Activated naive CD4-positive, alpha-beta T cell treated with Interleukin-2 at 50 U/mL for 16 hours (primary cell): Measurements from ENCODE around the gene HRH4.

Experiments
- DNase-seq: peaks from one replicate; pipeline ENCODE4 v3.0.0-alpha.2; 2020

The HRH4 gene

DNA sequence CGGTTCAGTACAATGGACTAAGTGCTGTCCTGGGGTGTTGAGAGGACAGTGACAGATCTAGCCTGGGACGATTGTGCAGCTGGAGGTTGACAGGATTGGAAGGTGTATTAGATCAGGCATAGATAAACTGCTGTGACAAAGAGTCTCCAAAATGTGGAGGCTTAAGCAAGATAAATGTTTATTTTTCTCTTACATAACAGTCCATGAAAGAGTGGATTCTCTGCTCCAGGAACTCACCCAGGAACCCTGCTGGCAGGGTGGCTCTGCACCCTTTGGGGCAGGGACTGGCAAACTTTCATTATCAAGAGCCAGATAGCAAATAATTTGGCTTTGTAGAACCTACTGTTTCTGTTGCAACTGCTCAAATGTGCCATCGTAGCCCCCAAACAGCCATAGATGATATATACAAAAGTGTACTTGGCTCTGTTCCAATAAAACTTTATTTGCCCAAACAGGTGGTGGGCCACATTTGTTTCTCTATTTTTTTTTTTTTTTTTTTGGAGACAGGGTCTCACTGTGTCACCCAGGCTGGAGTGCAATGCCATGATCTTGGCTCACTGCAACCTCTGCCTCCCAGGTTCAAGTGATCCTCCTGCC is 9.7 kb downstream of the HRH4 start:
- DNase-seq: no peak

DNA sequence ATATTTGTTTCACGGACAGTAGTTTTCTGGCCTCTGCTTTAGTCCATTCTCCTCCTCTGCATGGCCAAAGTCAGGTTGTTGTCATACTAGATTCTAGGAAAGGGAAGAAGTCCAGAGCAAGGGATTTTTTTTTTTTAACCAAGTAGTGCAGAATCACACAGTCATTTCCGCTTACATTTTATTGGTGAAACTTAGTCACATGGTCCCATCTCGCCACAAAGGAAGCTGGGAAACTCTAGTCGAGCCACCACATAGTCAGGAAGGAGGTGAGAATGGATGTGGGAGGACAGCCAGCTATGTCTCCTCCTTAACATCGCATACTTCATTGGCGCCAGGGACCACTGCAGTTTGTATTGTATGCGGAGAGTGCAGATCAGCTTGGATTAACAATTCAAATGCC is 10.4 kb downstream of the HRH4 start:
- no peak for DNase-seq

DNA sequence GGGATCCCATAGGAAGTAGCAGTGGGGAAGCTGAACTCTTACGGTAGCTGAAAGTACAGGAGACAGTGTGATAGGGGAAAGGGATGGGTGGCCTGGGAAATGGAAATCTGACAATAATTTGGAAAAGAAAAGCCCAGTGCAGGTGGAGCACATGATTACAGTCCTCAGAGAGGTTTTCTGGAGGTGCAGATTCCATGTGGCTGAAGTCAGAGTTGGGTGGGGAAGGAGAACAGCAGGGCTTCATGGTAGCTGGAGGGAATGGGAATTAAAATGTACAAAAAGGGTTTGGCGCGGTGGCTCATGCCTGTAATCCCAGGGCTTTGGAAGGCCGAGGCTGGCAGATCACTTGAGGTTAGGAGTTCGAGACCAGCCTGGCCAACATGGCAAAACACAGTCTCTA is 12.2 kb downstream of the HRH4 start:
- DNase-seq: no peak

DNA sequence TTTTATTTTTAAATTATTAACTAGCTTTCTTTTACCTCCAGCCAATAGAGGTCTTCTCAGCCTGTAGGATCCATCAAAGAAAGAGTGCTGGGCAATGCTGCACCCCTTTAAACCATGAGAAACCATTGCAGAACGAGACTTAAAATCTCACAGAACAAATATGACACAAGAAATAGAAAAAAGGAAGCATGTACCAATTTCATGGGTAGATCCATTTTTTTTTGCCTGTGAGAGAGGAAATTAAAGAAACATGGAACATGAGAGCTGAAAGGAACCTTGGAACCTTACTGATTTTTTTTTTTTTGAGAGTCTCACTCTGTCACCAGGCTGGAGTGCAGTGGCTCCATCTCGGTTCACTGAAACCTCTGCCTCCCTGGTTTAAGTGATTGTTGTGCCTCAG is 14.0 kb downstream of the HRH4 start:
- DNase-seq: no peak

DNA sequence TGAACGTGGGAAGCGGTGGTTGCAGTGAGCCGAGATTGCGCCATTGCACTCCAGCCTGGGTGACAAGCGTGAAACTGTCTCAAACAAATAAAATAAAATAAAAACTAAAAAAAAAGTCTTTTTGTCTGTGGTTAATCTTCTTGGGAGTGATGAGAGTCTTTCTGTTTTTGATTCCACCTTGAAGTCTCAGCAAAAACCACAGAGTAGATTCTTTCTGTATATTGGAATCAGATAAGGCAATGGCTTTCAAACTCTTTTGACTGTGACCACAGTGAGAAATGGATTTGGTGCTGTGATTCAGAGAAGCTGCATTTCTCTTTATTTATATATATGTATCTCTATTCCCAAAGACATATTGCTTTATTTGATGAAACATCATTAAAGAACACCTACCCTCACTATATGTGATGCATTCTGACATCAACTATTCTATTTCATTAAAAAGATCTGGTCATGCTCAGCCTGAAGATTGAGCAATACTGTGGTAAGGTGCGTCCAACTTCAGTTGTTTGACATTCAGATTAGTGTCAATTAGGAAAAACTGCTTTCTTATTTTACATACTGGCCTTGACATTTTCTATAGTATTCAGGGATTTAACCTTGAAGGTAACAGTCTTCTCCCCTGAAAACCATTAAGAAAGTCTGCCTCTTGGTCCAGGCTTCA is 15.6 kb downstream of the HRH4 start:
- no peak for DNase-seq

DNA sequence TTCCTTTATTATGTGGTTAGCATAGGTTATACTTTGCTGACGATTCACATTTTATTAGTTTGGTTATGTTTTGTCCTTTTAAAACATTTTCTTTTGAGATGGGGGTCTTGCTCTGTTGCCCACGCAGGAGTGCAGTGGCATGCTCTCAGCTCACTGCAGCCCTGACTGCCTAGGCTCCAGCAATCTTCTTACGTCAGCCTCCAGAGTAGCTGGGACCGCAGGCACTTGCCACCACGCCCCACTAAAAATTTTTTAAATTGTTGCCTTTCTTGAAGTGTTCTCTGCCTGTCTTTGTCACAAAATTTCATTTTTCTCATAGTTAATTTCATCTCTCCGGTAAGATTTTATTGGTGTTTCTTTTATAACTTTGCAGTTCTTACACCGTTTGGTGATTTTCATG is 18.9 kb downstream of the HRH4 start:
- DNase-seq: no peak

DNA sequence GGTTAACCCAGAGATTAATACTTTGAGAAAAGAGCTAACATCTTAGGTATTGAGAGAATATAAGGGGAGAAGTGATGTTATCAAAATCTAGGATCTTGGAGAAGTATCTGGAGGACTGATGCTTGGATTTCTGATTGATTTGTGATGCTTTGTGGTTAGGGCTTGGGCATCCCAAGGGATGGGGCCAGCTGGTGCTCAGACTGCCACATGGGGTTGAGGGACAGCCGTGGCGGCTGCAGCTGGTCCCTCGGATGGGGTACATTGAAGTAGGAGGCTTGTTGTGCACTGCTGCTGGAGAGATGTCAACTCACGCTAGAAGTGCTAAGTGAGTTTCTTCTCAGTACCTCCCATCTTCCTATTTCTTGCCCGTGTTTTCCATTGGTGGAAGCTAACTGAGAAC is 22.4 kb downstream of the HRH4 start:
- DNase-seq: no peak

DNA sequence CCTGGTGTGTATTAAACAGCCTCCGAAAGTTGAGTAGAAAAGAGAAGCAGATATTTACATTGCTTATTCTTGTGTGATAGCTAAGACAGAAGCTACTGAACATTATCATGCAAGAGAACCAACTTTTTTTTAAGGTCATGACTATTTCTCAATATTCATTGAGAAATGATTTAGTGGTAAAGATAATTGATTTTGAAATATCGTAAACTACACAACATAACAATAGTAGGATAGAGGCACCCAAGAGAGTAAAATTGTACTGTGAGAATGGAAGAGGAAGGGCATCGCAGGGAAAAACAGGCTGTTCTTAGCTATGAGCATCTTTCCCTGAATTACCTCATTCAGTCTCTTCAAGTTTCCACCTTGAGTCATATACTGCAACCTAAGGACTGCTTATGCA is 25.2 kb downstream of the HRH4 start:
- no peak for DNase-seq

DNA sequence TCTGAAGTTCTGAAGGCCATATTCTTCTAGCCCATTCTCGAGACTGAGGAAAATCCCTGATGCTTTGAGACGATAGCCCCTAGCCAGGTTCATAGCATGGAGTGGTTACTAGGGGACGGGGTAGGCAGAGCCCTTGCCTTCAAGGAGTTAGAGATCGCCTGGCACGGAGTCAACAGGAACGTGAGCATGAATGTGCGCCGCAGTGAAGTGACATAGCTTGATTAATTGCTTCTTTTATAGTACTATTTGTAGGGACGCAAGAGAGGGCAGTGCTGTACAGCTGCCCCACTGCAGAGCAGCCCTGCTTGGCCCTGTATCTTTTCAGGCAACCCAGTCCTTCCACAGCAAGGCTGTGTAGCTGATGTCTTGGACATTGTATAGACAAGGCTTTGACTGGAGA is 26.2 kb downstream of the HRH4 start:
- DNase-seq: no peak

DNA sequence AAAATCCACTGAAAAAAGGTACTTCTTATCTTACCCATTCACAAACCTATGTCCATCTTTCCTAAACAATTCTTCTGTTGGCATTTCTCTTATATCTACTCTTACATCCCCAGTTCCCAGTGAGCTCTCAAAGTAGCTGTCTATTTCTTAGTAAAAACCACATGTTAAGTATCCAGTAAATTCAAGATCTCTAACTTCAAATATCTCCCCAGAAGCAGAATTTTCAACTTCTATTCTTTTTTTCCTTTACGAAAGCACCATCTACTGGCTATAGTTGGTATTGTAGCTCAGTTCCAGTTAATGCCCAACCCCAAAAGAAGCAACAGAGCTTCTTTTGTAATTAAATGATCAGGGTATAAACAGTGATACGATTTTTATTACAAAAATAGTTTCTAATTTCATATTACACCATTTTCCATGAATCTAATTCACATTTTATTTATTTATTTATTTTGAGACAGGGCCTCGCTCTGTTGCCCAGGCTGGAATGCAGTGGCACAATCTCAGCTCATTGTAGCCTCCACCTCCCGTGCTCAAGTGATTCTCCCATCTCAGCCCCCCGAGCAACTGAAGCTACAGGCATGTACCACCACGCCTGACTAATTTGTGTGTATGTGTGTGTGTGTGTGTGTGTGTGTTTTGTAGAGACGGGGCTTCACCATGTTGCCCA is 28.5 kb downstream of the HRH4 start:
- no peak for DNase-seq

DNA sequence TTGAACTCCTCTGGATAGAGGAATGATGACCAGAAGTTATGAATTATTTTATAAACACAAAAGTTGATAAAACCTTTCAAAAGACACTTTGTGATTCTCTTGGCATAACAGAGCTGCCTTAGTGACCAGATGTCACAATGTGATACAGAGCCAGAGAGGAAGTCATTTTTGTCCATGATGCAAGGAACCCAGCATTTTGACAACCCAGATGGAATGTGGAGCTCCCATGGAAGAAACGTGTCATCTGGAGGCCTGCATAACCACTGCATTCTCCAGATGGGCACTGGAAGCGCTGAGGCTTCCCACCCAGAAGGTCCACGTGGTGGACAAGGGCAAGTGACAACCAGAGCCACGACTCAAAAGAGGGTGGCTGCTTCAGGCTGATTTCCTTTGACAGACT is 30.1 kb downstream of the HRH4 start:
- DNase-seq: no peak

DNA sequence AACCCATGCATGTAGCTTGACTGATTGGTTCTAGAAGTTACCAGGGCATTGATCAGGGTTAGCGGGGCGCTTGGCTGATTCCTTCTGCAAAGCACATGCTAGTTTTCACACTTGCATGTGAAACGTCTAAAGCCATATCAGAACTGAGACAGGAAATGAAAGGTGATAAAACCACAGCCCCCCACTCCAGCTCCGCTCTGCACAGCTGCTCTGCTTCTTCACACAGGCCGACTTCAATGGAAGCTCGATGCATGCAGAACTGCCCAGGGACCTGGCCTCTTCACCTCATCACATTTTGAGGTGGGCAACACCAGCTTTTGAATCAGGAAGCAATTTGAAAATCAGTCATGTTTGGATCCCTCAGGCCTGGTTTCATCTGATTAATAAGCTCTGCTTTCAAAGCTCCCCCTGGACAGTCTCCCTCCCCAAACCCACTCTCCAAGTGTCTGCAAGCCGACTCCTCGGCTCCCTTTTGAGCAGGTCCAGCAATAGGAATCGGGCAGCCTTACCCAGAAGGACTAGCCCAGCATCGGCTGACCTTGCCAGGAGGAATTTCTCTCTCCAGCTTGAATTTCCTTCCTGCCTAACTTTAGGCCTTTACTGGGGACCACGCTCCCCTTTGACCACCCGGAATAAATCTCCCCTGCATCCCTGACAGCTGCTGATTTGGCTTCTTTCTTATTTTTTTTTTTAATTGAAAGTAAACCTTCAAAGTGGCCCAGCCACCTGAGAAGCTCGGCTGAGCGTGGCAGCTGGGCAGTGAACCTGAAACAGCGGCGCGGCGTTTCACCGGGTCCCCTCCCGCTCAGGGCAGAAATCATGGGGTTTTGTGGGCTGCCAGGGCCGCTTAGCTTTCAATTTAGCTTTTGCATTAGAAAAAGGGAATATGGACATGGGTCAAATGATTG is 31.7 kb downstream of the HRH4 start:
- no peak for DNase-seq

DNA sequence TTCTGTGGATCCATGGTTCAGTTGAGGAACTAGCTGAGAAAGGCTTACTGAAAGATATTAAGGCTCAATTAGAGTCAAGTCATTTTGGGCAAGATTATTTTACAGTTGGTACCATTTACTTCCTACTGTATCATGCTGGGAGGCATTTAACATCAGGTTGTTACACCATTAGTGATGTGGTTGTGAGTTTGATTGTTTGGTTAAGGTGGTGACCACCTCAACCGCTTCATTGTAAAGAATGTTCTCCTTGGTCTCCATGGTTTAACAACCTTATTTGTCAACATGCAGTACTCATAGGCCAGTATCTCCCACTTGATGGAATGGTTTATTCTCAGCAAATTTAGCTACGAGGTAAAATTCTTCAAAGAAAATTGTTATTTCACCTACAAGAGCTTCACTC is 34.1 kb downstream of the HRH4 start:
- DNase-seq: no peak

DNA sequence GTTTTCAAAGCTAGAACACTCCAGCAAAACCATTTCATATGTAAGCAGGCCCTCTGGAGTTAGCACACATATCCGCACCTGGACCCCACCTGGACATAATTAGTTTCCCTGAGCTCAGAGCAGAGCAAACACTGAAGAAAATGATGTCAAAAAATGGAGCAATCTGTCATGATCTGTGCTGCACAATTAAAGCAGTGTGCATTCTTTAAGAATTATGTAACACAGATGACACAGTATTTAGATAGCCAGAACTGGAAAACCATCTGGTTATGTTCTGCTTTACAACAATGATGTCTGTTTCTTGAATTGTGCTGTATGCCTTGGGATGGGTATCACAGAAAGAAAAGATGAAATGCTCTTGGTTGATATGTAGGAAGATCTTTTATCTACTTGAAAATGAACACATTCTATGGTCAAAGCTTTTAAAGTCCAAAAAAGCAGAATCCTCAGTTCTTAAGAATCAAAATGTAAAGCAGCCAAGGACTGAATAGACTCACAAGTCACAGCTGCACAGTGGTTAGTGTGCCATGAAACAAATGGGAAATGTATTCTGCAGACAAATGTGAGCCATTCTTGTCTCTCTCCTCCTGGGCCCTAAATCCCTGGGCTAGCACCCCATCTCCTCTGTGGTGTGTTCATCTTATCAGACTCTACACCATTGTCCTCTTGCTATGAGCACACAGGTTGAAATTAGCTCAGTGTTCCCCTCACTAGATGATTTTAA is 36.8 kb downstream of the HRH4 start:
- no peak for DNase-seq

DNA sequence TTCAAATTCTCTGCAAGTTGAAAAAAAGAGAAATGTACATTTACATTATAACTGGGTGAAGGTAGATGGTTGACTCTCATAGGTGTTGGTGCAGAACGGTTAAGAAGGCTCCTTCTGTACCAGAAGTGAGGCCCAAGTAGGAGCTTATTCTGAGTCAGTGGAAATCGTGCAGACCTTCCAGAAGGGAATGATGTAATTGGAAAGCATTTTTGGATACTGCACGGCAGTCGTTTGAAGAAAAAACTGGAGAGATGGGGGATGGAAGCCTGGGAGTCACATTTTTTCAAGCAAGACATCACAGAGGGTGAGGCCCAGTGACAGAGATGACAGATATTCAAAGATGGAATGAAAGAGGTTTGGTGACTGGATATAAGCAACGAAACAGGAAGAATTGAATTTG is 39.4 kb downstream of the HRH4 start:
- DNase-seq: no peak

DNA sequence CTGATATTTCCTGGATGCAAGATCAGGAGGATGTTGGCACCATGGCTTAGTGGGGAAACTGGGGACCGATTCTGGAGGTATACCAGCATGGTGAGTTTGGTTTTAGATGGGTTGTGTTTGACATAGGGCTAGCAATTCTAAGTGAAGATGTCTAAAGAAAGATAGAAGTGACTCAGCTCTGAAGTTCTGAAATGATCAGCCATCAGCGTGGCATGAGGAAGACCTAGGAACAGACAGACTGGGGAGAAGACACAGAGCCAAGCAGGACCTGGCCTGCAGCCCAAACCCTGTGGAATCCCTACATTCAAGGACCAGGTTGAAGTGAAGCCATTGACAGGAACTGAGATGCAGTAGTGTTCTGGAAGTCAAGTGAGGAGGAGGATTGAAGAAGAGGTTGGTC is 39.8 kb downstream of the HRH4 start:
- DNase-seq: no peak

DNA sequence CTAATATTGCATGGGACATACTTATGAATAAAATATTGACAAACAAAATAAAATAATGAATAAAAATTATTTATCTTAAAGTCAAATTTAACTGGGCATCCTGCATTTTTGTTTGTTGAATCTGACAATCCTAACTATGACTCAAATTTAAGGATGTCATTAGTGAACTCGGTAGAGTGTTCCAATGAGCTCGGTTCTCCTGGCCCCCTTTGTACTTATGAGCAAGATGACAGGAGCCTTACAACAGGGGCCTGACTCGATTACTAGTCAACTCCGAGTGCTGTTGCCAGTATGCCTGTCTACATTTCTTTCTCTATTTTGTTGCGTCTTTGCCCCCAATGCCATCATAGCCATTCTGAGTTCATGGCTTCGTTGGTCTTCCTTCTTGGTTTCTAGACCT is 40.3 kb downstream of the HRH4 start:
- DNase-seq: no peak

DNA sequence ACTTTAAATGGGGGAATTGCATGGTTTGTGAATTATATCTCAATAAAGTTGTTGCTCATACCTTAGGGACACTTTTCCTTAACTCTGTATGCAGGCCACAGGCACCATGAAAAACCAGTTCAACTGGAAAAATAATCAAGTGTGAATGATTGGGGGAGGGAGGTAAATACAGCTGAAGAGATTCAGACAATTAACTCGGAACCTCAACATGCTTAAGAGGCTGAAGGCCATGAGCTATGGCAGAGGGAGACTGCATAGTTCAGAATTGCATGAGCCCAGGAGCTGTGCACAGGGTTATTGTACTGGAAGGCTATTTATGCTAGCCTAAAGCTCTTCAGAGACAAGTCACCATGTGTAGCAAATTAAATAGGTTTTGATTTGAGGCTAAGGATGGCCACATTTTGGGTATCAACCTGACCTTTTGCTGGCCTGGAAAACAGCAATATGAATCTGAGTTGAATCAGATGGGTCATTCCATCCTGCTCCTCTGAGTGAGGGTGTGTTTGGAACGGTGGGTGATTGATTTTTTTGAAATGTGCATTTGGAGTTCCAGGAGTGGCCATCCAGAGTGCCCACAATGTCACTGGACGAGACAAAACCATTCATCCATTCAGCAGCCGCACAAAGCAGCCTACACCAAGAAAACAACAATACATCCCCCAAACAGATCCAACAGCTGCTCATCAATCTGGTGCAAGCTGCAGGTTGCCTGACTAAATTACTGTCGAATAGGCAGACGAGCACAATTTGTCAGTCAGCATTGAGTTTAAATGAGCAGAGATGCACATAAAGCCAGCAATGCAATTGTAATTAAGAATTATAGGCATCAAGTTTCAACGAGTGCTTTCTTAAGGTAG is 42.5 kb downstream of the HRH4 start:
- DNase-seq: no peak

DNA sequence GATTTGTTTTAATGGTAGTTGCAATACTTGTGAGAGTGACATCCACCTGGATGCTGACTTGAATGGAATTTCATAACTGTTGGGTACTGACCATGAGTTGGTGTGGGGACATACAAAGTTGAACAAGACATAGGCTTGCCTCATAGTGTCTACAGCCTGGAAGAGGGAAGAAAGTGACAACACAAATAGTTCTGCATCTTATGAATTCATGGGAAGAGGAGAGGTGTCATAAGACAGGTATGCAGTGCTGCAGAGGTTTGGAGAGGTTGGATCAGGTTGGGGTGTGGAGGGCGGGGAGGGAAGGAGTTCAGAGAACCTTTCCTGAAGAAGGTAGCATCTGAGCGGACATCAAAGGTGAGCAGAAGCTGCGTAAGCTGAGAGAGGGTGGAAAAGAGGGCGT is 44.0 kb downstream of the HRH4 start:
- no peak for DNase-seq

DNA sequence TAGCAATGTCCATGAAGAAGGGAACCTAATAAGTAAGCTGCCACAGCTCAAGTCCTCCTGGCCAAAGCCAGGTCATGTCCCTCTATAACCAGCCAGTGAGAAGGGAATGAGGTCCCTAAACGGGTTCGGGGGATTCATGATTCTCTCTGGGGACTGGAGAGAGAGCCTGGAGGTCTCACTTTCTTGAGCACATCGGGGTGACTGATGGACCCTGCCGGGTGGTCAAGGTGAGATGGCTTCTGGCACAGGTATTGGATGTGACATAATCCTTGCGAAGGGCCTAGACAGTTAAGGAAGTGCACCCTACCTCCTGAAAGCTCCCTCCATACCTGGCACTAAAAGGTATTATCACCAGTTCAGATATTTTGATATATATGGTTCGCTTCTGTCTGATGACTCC is 45.7 kb downstream of the HRH4 start:
- no peak for DNase-seq

DNA sequence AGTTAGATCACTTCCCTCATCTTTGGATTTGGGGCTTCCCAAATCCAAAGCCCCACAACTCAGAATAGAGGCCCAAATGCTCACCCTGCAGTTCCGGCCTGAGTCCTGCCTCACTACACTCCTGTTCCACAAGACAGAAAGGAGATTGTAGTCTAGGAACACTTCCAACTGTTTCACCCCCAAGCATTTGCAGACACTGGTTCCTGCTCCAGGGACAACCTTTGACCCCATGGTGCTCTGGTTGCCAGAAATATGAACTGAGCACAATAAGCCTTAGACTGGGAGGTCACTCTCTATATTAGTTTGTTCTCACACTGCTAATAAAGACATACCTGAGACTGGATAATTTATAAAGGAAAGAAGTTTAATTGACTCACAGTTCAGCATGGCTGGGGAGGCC is 49.0 kb downstream of the HRH4 start:
- DNase-seq: no peak

DNA sequence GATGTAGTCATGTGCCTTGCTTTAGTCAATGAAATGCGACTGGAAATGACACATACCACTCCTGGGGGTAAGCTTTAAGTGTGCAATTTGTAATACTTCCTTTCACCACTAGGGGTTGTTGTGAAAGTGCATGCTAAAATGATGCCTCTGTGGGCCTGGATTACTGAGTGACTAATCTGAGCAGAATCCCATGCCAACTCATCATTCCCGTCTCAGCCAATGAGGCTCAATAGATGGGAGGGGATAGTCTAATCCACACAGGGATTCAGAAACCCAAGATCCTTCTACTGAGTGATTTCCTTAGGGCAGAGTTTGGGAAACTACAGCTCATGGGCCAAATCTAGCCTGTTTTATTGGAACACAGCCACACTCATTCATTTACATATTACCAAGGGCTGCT is 54.0 kb downstream of the HRH4 start:
- no peak for DNase-seq
